Psoas muscle (tissue), 8 donors: Measurements from ENCODE around the gene MAP3K7CL. TPM values are rescaled to one million over a fixed set of nuclear protein-coding genes. Genes with fewer than 3 reads are reported as not detected.

Source experiments
- ATAC-seq, 4 donors: fragments of 200-7000 bp; cut with Tn5 transposase; one replicate each; pipeline ENCODE4 v1.9.1; 2020; ENCODE audit warnings: moderate library complexity in 3 of 4, mild to moderate bottlenecking in 2 of 4
- DNase-seq, 2 donors: peaks; one replicate each; pipeline ENCODE4 v3.0.0-alpha.2; 2020
- H3K27ac ChIP-seq: fragments of 200-600 bp; one replicate; pipeline ENCODE4 v1.8.0; 2022
- H3K27me3 ChIP-seq, 3 donors: fragments of 200-600 bp in 1 of 3; one replicate each; pipeline versions ENCODE4 v1.6.1 to v1.8.0; 2013 to 2022; ENCODE audit warnings: low read length in 2 of 3, mild to moderate bottlenecking in 2 of 3, moderate library complexity in 1 of 3; ENCODE audit not compliant: insufficient read depth in 3 of 3
- H3K36me3 ChIP-seq, 2 donors: fragments of 200-600 bp in 1 of 2; one replicate each; pipeline versions ENCODE4 v1.6.1 to v1.8.0; 2013 to 2022; ENCODE audit warnings: low read depth in 1 of 2, mild to moderate bottlenecking in 1 of 2, moderate library complexity in 1 of 2; ENCODE audit not compliant: insufficient read depth in 1 of 2
- H3K4me1 ChIP-seq: fragments of 200-600 bp; one replicate; pipeline ENCODE4 v1.8.0; 2022
- H3K4me3 ChIP-seq: fragments of 200-600 bp; one replicate; pipeline ENCODE4 v1.8.0; 2022; ENCODE audit warnings: mild to moderate bottlenecking
- H3K9me3 ChIP-seq: fragments of 200-600 bp; one replicate; pipeline ENCODE4 v1.8.0; 2022
- CTCF ChIP-seq: fragments of 200-600 bp; IDR thresholded peaks from one replicate; pipeline ENCODE4 v1.8.0; 2022; ENCODE audit warnings: antibody characterized with exemption
- WGBS, 3 donors: extraction: QIAGEN DNeasy Blood & Tissue Kit; methylation state at CpG; one replicate each; pipeline versions ENCODE4 v1.1.6 to v1.1.7; 2013; 5-methylcytosine and 5-hydroxymethylcytosine counted together
- intact Hi-C, 2 donors: fragments of 100-400 bp; cut with DNase I; formaldehyde crosslinking; loops; one replicate each; pipeline versions ENCODE4 v1.11.0 to v1.14.2; 2022
- long read RNA-seq, 2 donors: library from polyadenylated mRNA; unstranded; transcript quantifications; one replicate each; pipeline ENCODE4 v2.0.0, GENCODE V29; 2021
- polyA plus RNA-seq, 3 donors: library from polyadenylated mRNA; stranded (reverse); fragments of 200-250 nt; gene quantifications; one replicate each; pipeline ENCODE4 v1.2.3, GENCODE V29; 2013
- total RNA-seq, 4 donors: library from RNA; stranded (reverse); fragmentation: NEBNext Ultra II Directional in 2 of 4; extraction: Animal tissue kit (Norgen Biotek cat#: 25700) in 2 of 4; gene quantifications; one replicate each; pipeline versions ENCODE4 v1.2.1 to v1.2.4, GENCODE V29; 2021 to 2023
- donor health status: healthy with polysubstance abuse.
- donor health status: DM: no; HTN: no; CAD: no; lungs with moderate emphysema.
- donor health status: Bipolar disorder and iron deficiency.
- donor health status: healthy.
- donor health status: DM: yes; HTN: yes; CAD: no.
- donor health status: DM: no; HTN: no; CAD: no.
- donor health status: DM: no; HTN: no; CAD: no.
- donor health status: DM: yes; HTN: yes; CAD: no.

MAP3K7CL gene
- total RNA-seq (100 to 1,000 TPM in 1 of 4 donors, 10 to 100 TPM in 3; 15.3 to 107 (median 23.7) TPM), polyA plus RNA-seq (10 to 100 TPM in 2 of 3 donors, 1 to 10 TPM in 1; 3.3 to 18.4 (median 12.8) TPM)
- long read RNA-seq, donor 1, transcript MAP3K7CL-204 (5 exons, 692 nt) = minor isoform, 7 of 77 reads
- long read RNA-seq, donor 1, transcript MAP3K7CL-213 (4 exons, 835 nt) = major isoform, 42 of 77 reads
- long read RNA-seq, donor 1, transcript MAP3K7CL-206 (5 exons, 1,904 nt) = minor isoform, 17 of 77 reads
- long read RNA-seq, donor 1, partial matches to known transcripts = 2 of 77 reads
- long read RNA-seq, donor 1, other reads (novel, unspliced or antisense) = 6 of 77 reads
- long read RNA-seq, donor 2, transcript MAP3K7CL-213 (4 exons, 835 nt) = major isoform, 21 of 27 reads
- long read RNA-seq, donor 2, partial matches to known transcripts = 0 of 27 reads
- long read RNA-seq, donor 2, other reads (novel, unspliced or antisense) = 2 of 27 reads

- Histone ChIP-seq H3K36me3 (peaks cover 0 to 14% of the 10 kb centered on the region in 2 donors), H3K4me1 (peaks cover 23% of the 10 kb centered on the region), H3K27ac (peak within 1 kb of the TSS; percentile 91), H3K9me3 (no peaks in the 10 kb centered on the region), H3K4me3 (peak within 1 kb of the TSS; percentile 61), H3K27me3 (no peaks in the 10 kb centered on the region)
- ATAC-seq (peak; percentile 94 to 97 (median 96)), DNase-seq (peak; percentile 79 to 87)
- no peak for TF ChIP-seq CTCF
- WGBS, 3 donors = 19 to 34% (median 25%) methylated on average over 12 of the region's 12 CpGs
- intact Hi-C loops = loop anchor here (1.0 to 2.0 kb wide), 2 partner anchors 14 to 15 kb away; no protein-coding TSS in a partner anchor
These were observed at the start of gene MAP3K7CL for GRCh38 chr21:29130270-29130969. MAP3K7CL (plus strand) TSS chr21:29130644; CDS start chr21:29133345, 2,701 bp downstream.

GRCh38 chr21:29082046-29082815 lies 48.2 kb upstream of the MAP3K7CL start:
- Histone ChIP-seq H3K27me3 (no peaks in the 10 kb centered on the region), H3K36me3 (no peaks in the 10 kb centered on the region), H3K9me3 (no peaks in the 10 kb centered on the region), H3K4me1 (no peaks in the 10 kb centered on the region), H3K27ac (no peak overlapping the region), H3K4me3 (no peak overlapping the region)
- no peak for TF ChIP-seq CTCF
- WGBS, 3 donors = 82 to 94% (median 93%) methylated on average over 3 of the region's 3 CpGs
- intact Hi-C loops = loop anchor here in 1 of 2 donors (10.0 kb wide), 1 partner anchor 763 kb away; no protein-coding TSS in a partner anchor
- ATAC-seq (no peak), DNase-seq (no peak)

GRCh38 chr21:29083306-29083705 lies 47.1 kb upstream of the MAP3K7CL start:
- DNase-seq (no peak), ATAC-seq (no peak)
- WGBS, 3 donors = 95 to 96% (median 96%) methylated on average over 3 of the region's 3 CpGs
- Histone ChIP-seq H3K27ac (no peak overlapping the region), H3K4me1 (no peaks in the 10 kb centered on the region), H3K9me3 (no peaks in the 10 kb centered on the region), H3K27me3 (no peaks in the 10 kb centered on the region), H3K4me3 (no peak overlapping the region), H3K36me3 (no peaks in the 10 kb centered on the region)
- no peak for TF ChIP-seq CTCF
- intact Hi-C loops = loop anchor here in 1 of 2 donors (10.0 kb wide), 1 partner anchor 761 kb away; no protein-coding TSS in a partner anchor

GRCh38 chr21:29084372-29084771 lies 46.1 kb upstream of the MAP3K7CL start:
- ATAC-seq (no peak), DNase-seq (no peak)
- H3K9me3 ChIP-seq = no peaks in the 10 kb centered on the region
- no peak overlapping the region for H3K27ac ChIP-seq
- H3K4me3 ChIP-seq = no peak overlapping the region
- H3K36me3 ChIP-seq = no peaks in the 10 kb centered on the region
- WGBS, 3 donors = 41 to 42% (median 41%) methylated on average over 2 of the region's 2 CpGs
- no peaks in the 10 kb centered on the region for H3K27me3 ChIP-seq
- intact Hi-C loops = loop anchor here in 1 of 2 donors (10.0 kb wide), 1 partner anchor 760 kb away; no protein-coding TSS in a partner anchor
- no peaks in the 10 kb centered on the region for H3K4me1 ChIP-seq
- TF ChIP-seq CTCF = no peak
